IgD-negative memory B cell (primary cell): ENCODE measurements around the gene ST8SIA6. TPM values are rescaled to one million over a fixed set of nuclear protein-coding genes. Genes with fewer than 3 reads are reported as not detected.
A peak's percentile ranks its signal among the peaks of the same experiment; 100 is the strongest.
"Not testable (repeated sequence)": the region's sequence is repeated elsewhere in the genome, so short reads cannot be mapped to it uniquely, and the experiment has no call there.

Experiments used
- H3K27ac Mint-ChIP-seq, 3 donors: one replicate each; pipeline ENCODE4 v1.8.0; 2020 to 2022; ENCODE audit warnings: mild to moderate bottlenecking in 3 of 3, mixed read lengths in 3 of 3, moderate library complexity in 1 of 3
- H3K27me3 Mint-ChIP-seq: one replicate; pipeline ENCODE4 v1.8.0; 2021; ENCODE audit warnings: mixed read lengths
- H3K36me3 Mint-ChIP-seq: one replicate; pipeline ENCODE4 v1.8.0; 2020; ENCODE audit warnings: mild to moderate bottlenecking, mixed read lengths
- H3K4me1 Mint-ChIP-seq, 3 donors: one replicate each; pipeline ENCODE4 v1.8.0; 2020 to 2022; ENCODE audit warnings: mixed read lengths in 3 of 3, mild to moderate bottlenecking in 1 of 3
- H3K4me3 Mint-ChIP-seq, 4 donors: one replicate each; pipeline ENCODE4 v1.8.0; 2020 to 2022; ENCODE audit warnings: mild to moderate bottlenecking in 4 of 4, mixed read lengths in 4 of 4, moderate library complexity in 3 of 4
- H3K9me3 Mint-ChIP-seq, 3 donors: one replicate each; pipeline ENCODE4 v1.8.0; 2020 to 2021; ENCODE audit warnings: mixed read lengths in 3 of 3, mild to moderate bottlenecking in 1 of 3
- polyA plus RNA-seq: library from polyadenylated mRNA; unstranded; fragments of 300-500 nt; fragmentation: Illumina TruSeq; gene quantifications from one replicate; pipeline ENCODE4 v1.2.3, GENCODE V29; 2021

The ST8SIA6 gene
- polyA plus RNA-seq, 1 donor from 2014 or later, result not detected

- H3K4me3 Mint-ChIP-seq, H3K27me3 Mint-ChIP-seq, H3K36me3 Mint-ChIP-seq, H3K4me1 Mint-ChIP-seq, H3K9me3 Mint-ChIP-seq, H3K27ac Mint-ChIP-seq: not testable (repeated sequence)
Observed at GRCh38 chr10:17402040-17402439, 52.4 kb downstream of the ST8SIA6 start.

GRCh38 chr10:17396004-17396403, 58.4 kb downstream of the ST8SIA6 start:
- Mint-ChIP-seq H3K9me3 (peaks cover 0 to 1% (median 0%) of the 10 kb centered on the region in 3 donors), H3K36me3 (no peaks in the 10 kb centered on the region), H3K27me3 (peaks cover 6% of the 10 kb centered on the region), H3K4me1 (no peaks in the 10 kb centered on the region), H3K4me3 (no peak overlapping the region), H3K27ac (no peak overlapping the region)

GRCh38 chr10:17394854-17395253, 59.5 kb downstream of the ST8SIA6 start:
- Mint-ChIP-seq H3K4me3 (no peak overlapping the region), H3K9me3 (no peaks in the 10 kb centered on the region), H3K36me3 (no peaks in the 10 kb centered on the region), H3K4me1 (no peaks in the 10 kb centered on the region), H3K27ac (no peak overlapping the region), H3K27me3 (peaks cover 6% of the 10 kb centered on the region)

GRCh38 chr10:17387861-17388503, 66.4 kb downstream of the ST8SIA6 start:
- Mint-ChIP-seq H3K27ac (no peak overlapping the region), H3K4me1 (no peaks in the 10 kb centered on the region), H3K9me3 (peaks cover 0 to 6% (median 3%) of the 10 kb centered on the region in 3 donors), H3K36me3 (no peaks in the 10 kb centered on the region), H3K27me3 (no peaks in the 10 kb centered on the region), H3K4me3 (no peak overlapping the region)

- Mint-ChIP-seq H3K27me3 (no peaks in the 10 kb centered on the region), H3K4me3 (no peak overlapping the region), H3K36me3 (no peaks in the 10 kb centered on the region), H3K4me1 (no peaks in the 10 kb centered on the region), H3K9me3 (peaks cover 0 to 6% (median 3%) of the 10 kb centered on the region in 3 donors), H3K27ac (peak overlapping the region in 1 of 3 donors; percentile 47)
Observed at GRCh38 chr10:17386616-17387075, 67.7 kb downstream of the ST8SIA6 start.

GRCh38 chr10:17386021-17386420, 68.4 kb downstream of the ST8SIA6 start:
- H3K4me1 Mint-ChIP-seq, result no peaks in the 10 kb centered on the region
- H3K36me3 Mint-ChIP-seq, result no peaks in the 10 kb centered on the region

GRCh38 chr10:17385066-17385465, 69.3 kb downstream of the ST8SIA6 start:
- H3K4me1 Mint-ChIP-seq, result no peaks in the 10 kb centered on the region
- H3K36me3 Mint-ChIP-seq, result no peaks in the 10 kb centered on the region
- no peaks in the 10 kb centered on the region for H3K27me3 Mint-ChIP-seq
- H3K4me3 Mint-ChIP-seq, result no peak overlapping the region
- peaks cover 0 to 6% (median 3%) of the 10 kb centered on the region in 3 donors for H3K9me3 Mint-ChIP-seq
- H3K27ac Mint-ChIP-seq, result no peak overlapping the region

More at GRCh38 chr10:17386021-17386420, 68.4 kb downstream of the ST8SIA6 start:
- Mint-ChIP-seq H3K9me3 (peaks cover 0 to 6% (median 3%) of the 10 kb centered on the region in 3 donors), H3K27ac (peak overlapping the region in 1 of 3 donors; percentile 47), H3K4me3 (no peak overlapping the region), H3K27me3 (no peaks in the 10 kb centered on the region)

- Mint-ChIP-seq H3K9me3 (peaks cover 0 to 6% (median 3%) of the 10 kb centered on the region in 3 donors), H3K4me3 (no peak overlapping the region), H3K36me3 (no peaks in the 10 kb centered on the region), H3K4me1 (no peaks in the 10 kb centered on the region), H3K27ac (no peak overlapping the region), H3K27me3 (no peaks in the 10 kb centered on the region)
Observed at GRCh38 chr10:17383801-17384555, 70.4 kb downstream of the ST8SIA6 start.

GRCh38 chr10:17381502-17382142, 72.8 kb downstream of the ST8SIA6 start:
- Mint-ChIP-seq H3K36me3 (no peaks in the 10 kb centered on the region), H3K9me3 (peaks cover 0 to 5% (median 2%) of the 10 kb centered on the region in 3 donors), H3K4me3 (no peak overlapping the region), H3K27ac (no peak overlapping the region), H3K27me3 (no peaks in the 10 kb centered on the region), H3K4me1 (no peaks in the 10 kb centered on the region)

- Mint-ChIP-seq H3K36me3 (no peaks in the 10 kb centered on the region), H3K4me1 (no peaks in the 10 kb centered on the region), H3K27ac (no peak overlapping the region), H3K27me3 (peaks cover 3% of the 10 kb centered on the region), H3K4me3 (no peak overlapping the region), H3K9me3 (peaks cover 0 to 2% (median 0%) of the 10 kb centered on the region in 3 donors)
Observed at GRCh38 chr10:17380888-17381287, 73.5 kb downstream of the ST8SIA6 start.

- Mint-ChIP-seq H3K4me3 (no peak overlapping the region), H3K9me3 (peaks cover 0 to 2% (median 0%) of the 10 kb centered on the region in 3 donors), H3K27me3 (peaks cover 3% of the 10 kb centered on the region)
Observed at GRCh38 chr10:17380016-17380415, 74.4 kb downstream of the ST8SIA6 start.

GRCh38 chr10:17379151-17379690, 75.2 kb downstream of the ST8SIA6 start:
- H3K27me3 Mint-ChIP-seq, result peaks cover 5% of the 10 kb centered on the region
- H3K4me1 Mint-ChIP-seq, result no peaks in the 10 kb centered on the region
- peak overlapping the region in 1 of 3 donors; percentile 54 for H3K27ac Mint-ChIP-seq
- H3K9me3 Mint-ChIP-seq, result peaks cover 0 to 2% (median 0%) of the 10 kb centered on the region in 3 donors
- H3K4me3 Mint-ChIP-seq, result no peak overlapping the region
- no peaks in the 10 kb centered on the region for H3K36me3 Mint-ChIP-seq

More at GRCh38 chr10:17380016-17380415, 74.4 kb downstream of the ST8SIA6 start:
- Mint-ChIP-seq H3K4me1 (no peaks in the 10 kb centered on the region), H3K27ac (no peak overlapping the region), H3K36me3 (no peaks in the 10 kb centered on the region)

- no peak overlapping the region for H3K4me3 Mint-ChIP-seq
- peaks cover 5% of the 10 kb centered on the region for H3K27me3 Mint-ChIP-seq
- no peak overlapping the region for H3K27ac Mint-ChIP-seq
- no peaks in the 10 kb centered on the region for H3K36me3 Mint-ChIP-seq
- peaks cover 0 to 2% (median 0%) of the 10 kb centered on the region in 3 donors for H3K9me3 Mint-ChIP-seq
- no peaks in the 10 kb centered on the region for H3K4me1 Mint-ChIP-seq
Observed at GRCh38 chr10:17375936-17376584, 78.3 kb downstream of the ST8SIA6 start.

GRCh38 chr10:17368708-17369272, 85.6 kb downstream of the ST8SIA6 start:
- no peaks in the 10 kb centered on the region for H3K36me3 Mint-ChIP-seq
- no peaks in the 10 kb centered on the region for H3K4me1 Mint-ChIP-seq
- H3K4me3 Mint-ChIP-seq, result no peak overlapping the region
- peaks cover 4% of the 10 kb centered on the region for H3K27me3 Mint-ChIP-seq
- peaks cover 1 to 8% (median 5%) of the 10 kb centered on the region in 3 donors for H3K9me3 Mint-ChIP-seq
- H3K27ac Mint-ChIP-seq, result no peak overlapping the region
